ENCODE results near the gene SCO1.

DNA sequence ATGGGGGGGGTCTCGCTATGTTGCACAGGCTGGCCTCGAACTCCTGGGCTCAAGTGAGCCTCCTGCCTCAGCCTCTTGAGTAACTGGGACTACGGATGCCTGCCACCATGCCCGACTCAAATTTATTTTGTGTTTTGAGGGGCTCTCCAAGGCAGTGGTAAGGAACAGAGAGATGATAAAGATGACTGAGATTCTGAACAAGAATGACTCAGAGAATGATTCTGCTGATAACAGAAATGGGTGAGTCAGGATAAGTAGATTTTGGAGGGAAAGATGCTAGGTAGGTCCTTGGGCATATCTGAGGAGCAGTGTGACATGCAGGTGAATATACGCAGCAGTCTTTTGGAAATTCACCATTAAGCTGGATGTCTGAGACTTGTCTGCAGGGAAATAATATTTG is 29.9 kb upstream of the SCO1 start:
- TF ChIP-seq SPI1 (IDR thresholded peaks at IDR 0.05; ENCODE audit: low read depth, low read length): no peak
- no peak for TF ChIP-seq POLR2A (IDR thresholded peaks at IDR 0.05; ENCODE audit: low read depth, low read length)
- TF ChIP-seq POLR2AphosphoS5 (IDR thresholded peaks at IDR 0.05; ENCODE audit: low read depth, low read length): no peak
- TF ChIP-seq TAF1 (IDR thresholded peaks at IDR 0.05; ENCODE audit: low read depth, low read length): no peak
- TF ChIP-seq PAX5 (IDR thresholded peaks at IDR 0.05; ENCODE audit: insufficient read depth, low read length, severe bottlenecking): no peak
